Lower leg skin (tissue), 3 donors: ENCODE results near the gene PATE2.

Source experiments
- CTCF ChIP-seq, 3 donors: fragments of 450-650 bp; IDR thresholded peaks; one replicate each; pipeline ENCODE4 v1.5.1; 2016; ENCODE audit warnings: antibody characterized with exemption in 3 of 3, mild to moderate bottlenecking in 3 of 3, moderate library complexity in 2 of 3
- POLR2A ChIP-seq, 2 donors: fragments of 450-650 bp; IDR thresholded peaks; one replicate each; pipeline ENCODE4 v1.6.1; 2016 to 2017; ENCODE audit warnings: antibody characterized with exemption in 2 of 2, mild to moderate bottlenecking in 1 of 2, moderate library complexity in 1 of 2

DNA sequence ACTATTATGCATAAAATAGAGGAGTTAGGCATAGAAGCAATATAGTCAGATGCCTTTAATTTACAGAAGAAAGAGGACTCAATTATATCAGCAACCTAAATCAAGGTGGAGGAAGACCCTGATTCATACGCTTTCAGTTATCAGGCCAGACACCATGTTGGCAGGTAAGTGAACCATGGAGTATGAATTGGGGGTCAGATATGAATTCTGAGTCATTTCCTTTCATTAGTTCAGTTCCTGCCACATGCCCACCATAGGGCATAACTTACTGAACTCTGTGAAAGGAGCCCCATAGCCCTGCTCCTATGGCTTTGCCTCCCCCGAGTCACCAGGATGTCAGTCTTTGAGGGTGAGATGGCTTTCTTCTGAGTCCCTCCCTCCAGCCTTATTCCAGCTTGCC, 15.1 kb downstream of the PATE2 start:
- TF ChIP-seq POLR2A (IDR thresholded peaks at IDR 0.05) (no peak), CTCF (IDR thresholded peaks at IDR 0.05) (no peak)
